ENCODE measurements around the gene RGS7BP.

Gene RGS7BP

DNA sequence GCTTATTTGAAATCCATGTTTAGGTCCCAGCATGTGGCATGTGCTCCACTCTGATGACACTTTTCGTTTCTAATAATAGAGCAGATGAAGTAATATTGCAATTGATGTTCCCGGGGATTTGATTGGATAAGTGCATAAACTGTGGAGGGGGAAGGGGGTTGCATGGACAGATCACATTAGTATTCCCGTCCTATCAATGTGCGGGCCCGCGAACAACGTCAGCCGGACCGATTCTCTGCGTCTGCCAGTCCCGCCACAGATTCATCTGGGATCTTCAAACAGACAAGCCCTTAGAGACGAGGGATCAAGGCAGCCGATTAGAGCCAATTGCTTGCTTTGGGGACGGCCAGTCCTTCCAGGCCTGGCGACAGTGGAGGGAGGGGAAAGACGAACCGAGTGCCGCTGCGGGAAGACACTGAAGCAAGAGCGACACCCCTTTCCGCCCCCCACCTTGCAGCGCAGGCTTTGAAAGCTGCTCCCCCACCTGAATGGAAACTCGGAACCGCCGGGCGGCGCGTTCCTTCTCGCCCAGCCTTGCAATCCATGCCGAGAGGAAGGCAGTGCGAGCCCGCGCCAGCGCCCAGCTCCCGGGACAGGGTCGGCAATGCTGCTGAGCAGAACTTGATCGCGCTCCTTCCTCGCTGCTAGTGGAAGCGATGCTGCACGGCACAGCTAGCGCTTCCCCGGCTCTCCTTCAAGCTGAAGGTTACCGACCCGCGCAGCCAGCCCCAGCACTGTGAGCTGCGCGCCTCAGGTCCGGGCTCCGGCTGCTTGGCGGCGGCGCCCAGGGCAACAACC lies at the start of gene RGS7BP:
Gene RGS7BP, plus strand, starts transcription at position 247 of the 798 bp plus-strand sequence. CDS start 610 bp downstream, outside the sequence.
- DNase-seq (no peak), ATAC-seq (no peak)

GRCh38 chr5:64457846-64458245 lies 48.0 kb upstream of the RGS7BP start:
- no peak for DNase-seq
- no peak for ATAC-seq

DNA sequence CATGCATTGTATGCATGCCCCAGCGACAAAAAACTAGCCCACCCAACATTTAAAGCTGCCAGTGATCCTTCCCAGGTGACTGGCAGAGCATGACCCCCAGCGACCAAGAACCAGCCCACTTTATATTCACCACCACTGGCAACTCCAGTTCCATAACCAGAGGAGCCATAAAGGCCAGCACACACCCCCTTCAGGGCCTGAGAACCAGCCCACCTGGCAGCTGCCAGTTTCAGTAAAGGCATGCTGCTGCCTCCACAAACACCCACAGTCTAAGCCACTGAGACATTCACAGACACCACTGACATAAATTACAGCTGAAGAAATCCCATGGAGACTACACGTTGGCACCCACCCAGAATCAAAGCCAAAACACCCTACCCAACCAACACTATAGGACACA lies 46.9 kb upstream of the RGS7BP start:
- ATAC-seq (no peak), DNase-seq (no peak)

GRCh38 chr5:64462391-64462790 lies 43.4 kb upstream of the RGS7BP start:
- ATAC-seq, result no peak
- DNase-seq, result no peak

DNA sequence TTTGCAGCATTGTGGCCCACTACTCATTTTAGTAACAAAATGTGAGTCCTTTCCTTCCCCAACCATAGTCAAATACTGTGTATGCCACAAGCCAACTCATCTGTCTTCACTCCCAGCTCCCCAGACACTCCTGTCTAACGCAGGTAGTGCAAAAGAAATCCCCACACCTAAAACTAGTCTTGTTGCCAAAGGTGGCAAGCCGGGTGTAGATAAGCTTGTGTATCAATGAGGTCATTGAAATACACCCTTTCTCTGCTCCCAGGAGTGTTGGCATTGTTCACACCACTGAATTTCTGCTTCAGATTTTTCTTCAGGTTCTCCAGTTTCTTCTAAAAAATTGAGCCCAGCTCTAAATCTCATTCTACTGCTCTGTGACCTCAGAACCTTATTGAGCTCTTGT lies 19.7 kb upstream of the RGS7BP start:
- DNase-seq (no peak), ATAC-seq (no peak)

DNA sequence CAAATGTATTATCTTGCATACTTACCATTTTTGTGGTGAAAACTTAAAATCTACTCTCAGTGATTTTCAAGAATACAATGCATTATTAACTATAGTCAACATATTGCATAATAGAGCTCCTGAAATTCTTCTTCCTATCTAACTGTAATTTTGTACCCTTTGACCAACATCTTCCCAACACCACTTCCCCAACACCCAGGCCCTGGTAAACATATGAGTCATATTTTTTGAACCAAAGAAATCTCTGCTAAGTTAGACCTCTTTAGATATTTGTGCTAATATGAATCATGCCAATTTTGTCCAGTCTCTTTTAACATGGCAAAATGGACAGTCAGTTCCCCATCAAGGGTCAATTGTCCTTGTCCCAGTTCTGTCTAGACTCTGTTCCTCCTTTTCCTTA lies 18.5 kb upstream of the RGS7BP start:
- DNase-seq (no peak), ATAC-seq (no peak)

DNA sequence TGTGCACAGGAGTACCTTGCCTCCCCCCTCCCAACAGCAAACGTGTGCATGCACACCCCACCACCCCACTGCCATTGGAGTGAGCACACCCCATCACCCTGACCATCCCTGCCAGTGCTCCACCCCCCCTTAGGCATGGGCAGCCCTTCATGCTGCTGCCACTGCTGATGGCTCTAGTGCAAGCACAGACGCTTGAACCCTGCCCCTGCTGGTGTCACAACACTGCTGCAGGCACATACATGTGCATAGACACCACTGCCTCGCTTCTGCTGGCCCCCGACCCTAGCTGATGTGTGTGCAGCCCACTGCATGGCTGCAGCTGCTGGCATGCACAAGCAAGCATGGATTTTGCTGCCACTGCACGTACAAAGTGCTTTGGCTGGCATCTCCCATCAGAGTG lies 16.0 kb upstream of the RGS7BP start:
- no peak for ATAC-seq

DNA sequence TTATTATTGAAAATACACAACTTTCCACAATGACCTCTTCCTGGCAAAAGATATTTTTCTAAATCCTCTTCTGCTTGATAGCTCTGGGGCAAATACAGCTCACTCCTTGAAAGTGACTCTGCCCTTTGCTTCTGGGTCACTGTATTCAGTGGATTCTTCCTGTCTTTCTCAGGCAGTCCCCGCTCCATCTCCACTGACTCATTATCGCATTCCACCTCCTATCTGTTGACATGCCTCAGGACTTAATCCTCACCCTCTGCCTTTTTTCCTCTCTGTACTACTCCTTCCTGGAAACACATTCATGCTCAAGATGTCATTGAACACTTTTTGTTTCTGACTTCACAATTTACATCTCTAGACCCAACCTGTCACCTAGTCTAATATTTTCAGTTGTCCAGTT lies 8.4 kb upstream of the RGS7BP start:
- no peak for ATAC-seq
- DNase-seq, result no peak

More for the DNA sequence above, 16.0 kb upstream of the RGS7BP start:
- no peak for DNase-seq

GRCh38 chr5:64502196-64502595 lies 3.6 kb upstream of the RGS7BP start:
- ATAC-seq (no peak), DNase-seq (no peak)

GRCh38 chr5:64506567-64507263 lies 900 bp downstream of the RGS7BP start:
- ATAC-seq (no peak), DNase-seq (no peak)

DNA sequence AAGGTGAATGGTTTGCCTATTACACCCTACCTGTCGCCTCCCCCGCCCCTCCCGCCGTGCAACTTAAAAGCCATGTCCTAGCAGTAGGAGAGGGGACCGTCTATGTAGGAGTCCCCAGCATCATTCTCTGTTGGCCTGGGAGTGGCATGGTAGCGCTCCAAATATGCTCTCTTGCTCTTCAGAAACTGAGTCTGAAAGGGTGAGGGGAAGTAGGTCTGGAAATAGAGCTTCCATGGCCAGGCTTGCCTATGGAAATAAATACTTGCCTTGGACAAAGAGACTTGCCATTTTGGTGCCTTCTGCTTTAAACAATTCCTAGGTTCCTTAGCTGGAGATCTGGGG lies 1.4 kb downstream of the RGS7BP start:
- ATAC-seq (no peak), DNase-seq (no peak)

DNA sequence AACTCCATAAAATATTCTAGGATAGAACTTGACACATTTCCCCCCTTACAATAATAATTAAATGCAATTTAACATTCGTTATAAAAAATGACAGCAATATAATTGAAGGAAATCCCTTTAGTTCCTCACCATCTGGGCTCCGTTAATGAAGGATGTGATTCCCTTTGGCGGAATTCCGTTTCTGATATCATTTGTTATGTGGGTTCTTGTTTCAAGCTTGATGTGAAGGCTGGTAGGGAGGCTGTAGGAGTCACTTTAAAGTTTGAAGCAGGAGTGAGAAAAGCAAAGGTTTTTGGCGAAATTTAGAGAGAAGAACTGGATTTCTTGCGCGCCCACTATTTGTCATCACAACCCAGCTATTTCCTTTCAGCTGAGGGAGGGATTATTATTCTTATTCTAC lies 4.0 kb downstream of the RGS7BP start:
- ATAC-seq (no peak), DNase-seq (no peak)

- no peak for ATAC-seq
- no peak for DNase-seq
Measured at GRCh38 chr5:64513492-64513891, 7.7 kb downstream of the RGS7BP start.

DNA sequence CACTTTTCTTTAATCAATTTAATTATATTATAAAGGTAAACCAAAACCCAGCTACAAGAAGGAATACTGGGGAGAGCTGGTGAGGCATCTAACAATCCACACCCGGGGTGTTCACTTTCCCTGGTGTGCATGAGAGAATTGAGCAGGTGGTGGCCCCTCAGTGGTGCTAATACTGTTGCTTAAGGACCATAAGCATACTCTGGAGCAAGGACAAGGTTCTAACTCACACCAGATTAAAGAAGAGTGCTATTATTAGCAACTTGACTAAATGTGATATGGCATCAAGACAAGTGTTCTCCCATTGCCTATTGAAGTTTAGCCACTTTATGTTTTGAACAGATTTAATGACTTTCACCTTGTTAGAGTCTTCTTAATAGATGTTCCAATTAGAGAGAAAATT lies 8.8 kb downstream of the RGS7BP start:
- ATAC-seq (no peak), DNase-seq (no peak)

GRCh38 chr5:64516216-64516615 lies 10.4 kb downstream of the RGS7BP start:
- no peak for DNase-seq
- no peak for ATAC-seq

DNA sequence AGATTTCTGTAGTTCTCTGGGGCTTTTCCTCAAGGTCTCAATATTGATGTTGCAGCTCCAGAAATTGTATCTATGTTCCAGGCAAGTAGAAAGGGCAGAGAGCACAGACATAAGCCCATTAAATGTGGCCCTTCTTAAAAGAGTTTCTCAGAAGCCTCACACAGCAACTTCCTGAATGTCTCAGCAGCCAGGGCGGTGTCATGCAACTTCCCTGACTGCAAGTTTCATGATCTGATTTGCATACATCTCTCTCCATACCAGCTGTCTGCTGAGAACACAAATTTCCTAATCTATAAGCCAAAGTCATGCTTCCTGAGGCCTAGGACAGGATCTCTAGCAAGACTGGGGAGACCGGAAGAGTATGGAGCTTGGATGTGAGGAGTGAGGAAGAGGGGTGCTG lies 13.0 kb downstream of the RGS7BP start:
- DNase-seq (no peak), ATAC-seq (no peak)

GRCh38 chr5:64519263-64519662 lies 13.4 kb downstream of the RGS7BP start:
- DNase-seq, result no peak
- no peak for ATAC-seq

- DNase-seq (no peak), ATAC-seq (no peak)
Measured at GRCh38 chr5:64526734-64527439, 21.1 kb downstream of the RGS7BP start.

DNA sequence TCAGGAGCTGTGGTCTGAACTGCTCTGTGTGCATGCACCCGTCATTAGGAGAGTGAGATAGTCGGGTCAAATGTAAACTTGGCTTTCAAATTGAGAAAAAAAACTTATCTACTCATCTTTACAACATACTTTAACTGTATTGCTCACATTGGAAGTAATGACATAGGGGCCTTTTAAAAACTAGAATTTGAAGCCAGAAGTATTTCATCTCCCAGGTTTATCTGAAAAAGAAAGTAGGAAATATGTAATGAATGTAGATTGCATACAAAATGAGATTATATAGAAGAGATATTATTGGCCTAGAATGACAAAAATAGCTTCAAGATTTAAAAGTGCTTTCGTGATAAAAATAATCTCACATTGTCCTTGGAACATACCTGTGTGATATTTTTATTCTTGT lies 24.3 kb downstream of the RGS7BP start:
- no peak for ATAC-seq
- DNase-seq, result no peak

- no peak for DNase-seq
- ATAC-seq, result no peak
Measured at GRCh38 chr5:64532212-64532611, 26.4 kb downstream of the RGS7BP start.

- no peak for ATAC-seq
- no peak for DNase-seq
Measured at GRCh38 chr5:64532657-64533056, 26.8 kb downstream of the RGS7BP start.

GRCh38 chr5:64534033-64534432 lies 28.2 kb downstream of the RGS7BP start:
- DNase-seq (no peak), ATAC-seq (no peak)

- ATAC-seq (no peak), DNase-seq (no peak)
Measured at GRCh38 chr5:64557911-64558310, 52.1 kb downstream of the RGS7BP start.

Data from stimulated activated naive CD8-positive, alpha-beta T cell treated with anti-CD3 and anti-CD28 coated beads, Interleukin-15, Interleukin-2, amounts not matched to agents 100 U/mL and 50 U/mL, for 24 hours (primary cell).